ENCODE data around the gene JPH4. TPM values are rescaled to one million over a fixed set of nuclear protein-coding genes. Genes with fewer than 3 reads are reported as not detected.

Gene JPH4
- total and polyA plus RNA-seq, 4 donors, result 0.23 to 3.1 (median 1.0) TPM

GRCh38 chr14:23624830-23625404 lies 46.3 kb upstream of the JPH4 start:
- no peak overlapping the region for H3K9ac ChIP-seq (ENCODE audit: insufficient read depth in 1 of 2, low read length in 2 of 2)
- H3K27me3 ChIP-seq (ENCODE audit: control insufficient read depth in 3 of 3, insufficient read depth in 3 of 3, low read length in 2 of 3), result no peaks in the 10 kb centered on the region
- H3K4me3 ChIP-seq, result no peak overlapping the region
- DNase-seq, result no peak
- H3K4me1 ChIP-seq (ENCODE audit: control insufficient read depth in 5 of 5, insufficient read depth in 5 of 5, low read length in 5 of 5), result peaks cover 0 to 1% (median 0%) of the 10 kb centered on the region in 5 donors
- H3K27ac ChIP-seq (ENCODE audit: low read depth in 1 of 2, low read length in 1 of 2), result no peak overlapping the region
- no peak for ATAC-seq (ENCODE audit: insufficient read depth, low FRiP score)
- peaks cover 2 to 14% (median 3%) of the 10 kb centered on the region in 4 donors for H3K9me3 ChIP-seq (ENCODE audit: control insufficient read depth in 4 of 4, insufficient read depth in 3 of 4, low read length in 3 of 4)
- no peak for TF ChIP-seq CTCF (IDR thresholded peaks at IDR 0.05; ENCODE audit: control extremely low read depth, extremely low read depth)
- H3K36me3 ChIP-seq (ENCODE audit: control insufficient read depth in 4 of 4, insufficient read depth in 4 of 4, low read length in 4 of 4), result no peaks in the 10 kb centered on the region
- WGBS, 2 donors, result 89 to 96% methylated on average over 3 of the region's 3 CpGs

DNA sequence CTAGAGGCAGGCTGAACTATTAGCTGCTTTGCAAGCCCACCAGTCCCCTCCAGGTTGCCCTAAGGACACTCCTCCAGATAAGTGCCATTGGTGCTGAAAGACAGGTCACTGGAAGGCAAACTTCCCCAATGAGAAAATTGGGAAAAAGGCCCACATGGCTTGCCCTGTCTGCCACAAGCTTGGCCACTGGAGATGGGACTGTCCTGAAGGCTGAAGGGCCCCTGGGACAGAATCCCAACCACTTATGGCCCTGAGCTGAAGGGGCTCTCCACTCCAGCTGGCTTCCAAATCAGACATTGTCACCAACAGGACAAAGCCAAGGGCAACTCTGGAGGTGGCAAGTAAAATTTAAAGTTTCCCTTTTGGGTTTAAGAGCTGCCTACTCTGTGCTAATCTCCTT lies 45.4 kb upstream of the JPH4 start:
- no peak for TF ChIP-seq CTCF (IDR thresholded peaks at IDR 0.05; ENCODE audit: control extremely low read depth, extremely low read depth)
- H3K4me3 ChIP-seq, result no peak overlapping the region
- no peaks in the 10 kb centered on the region for H3K27me3 ChIP-seq (ENCODE audit: control insufficient read depth in 3 of 3, insufficient read depth in 3 of 3, low read length in 2 of 3)
- no peaks in the 10 kb centered on the region for H3K36me3 ChIP-seq (ENCODE audit: control insufficient read depth in 4 of 4, insufficient read depth in 4 of 4, low read length in 4 of 4)
- no peak overlapping the region for H3K9ac ChIP-seq (ENCODE audit: insufficient read depth in 1 of 2, low read length in 2 of 2)
- DNase-seq (no peak), ATAC-seq (ENCODE audit: insufficient read depth, low FRiP score) (no peak)
- H3K27ac ChIP-seq (ENCODE audit: low read depth in 1 of 2, low read length in 1 of 2), result no peak overlapping the region
- H3K4me1 ChIP-seq (ENCODE audit: control insufficient read depth in 5 of 5, insufficient read depth in 5 of 5, low read length in 5 of 5), result peaks cover 0 to 1% (median 0%) of the 10 kb centered on the region in 5 donors
- peaks cover 2 to 14% (median 3%) of the 10 kb centered on the region in 4 donors for H3K9me3 ChIP-seq (ENCODE audit: control insufficient read depth in 4 of 4, insufficient read depth in 3 of 4, low read length in 3 of 4)

DNA sequence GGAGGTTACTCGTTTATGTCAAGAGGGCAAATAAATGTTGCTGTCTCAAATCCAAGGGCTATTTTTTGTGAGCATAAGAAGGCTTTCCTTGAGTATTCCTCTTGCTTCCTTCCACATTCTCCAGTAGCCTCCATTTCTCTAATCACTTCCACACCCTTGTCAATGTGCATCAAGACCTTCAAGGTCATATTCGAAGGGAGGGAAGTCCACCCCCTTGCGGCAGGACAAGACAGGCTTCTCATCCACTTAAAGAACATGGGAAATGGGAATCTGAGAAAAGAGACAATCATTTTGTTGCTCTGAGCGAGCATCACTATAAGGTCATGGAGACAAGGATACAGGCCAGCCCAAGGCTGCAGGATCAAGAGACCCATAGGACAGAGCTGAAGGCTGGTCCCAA lies 44.4 kb upstream of the JPH4 start:
- no peak for ATAC-seq (ENCODE audit: insufficient read depth, low FRiP score)
- no peak overlapping the region for H3K4me3 ChIP-seq
- H3K9ac ChIP-seq (ENCODE audit: insufficient read depth in 1 of 2, low read length in 2 of 2), result no peak overlapping the region
- 86 to 90% methylated on average over 4 of the region's 4 CpGs for whole genome bisulfite sequencing, 2 donors
- H3K27ac ChIP-seq (ENCODE audit: low read depth in 1 of 2, low read length in 1 of 2), result no peak overlapping the region
- no peak for TF ChIP-seq CTCF (IDR thresholded peaks at IDR 0.05; ENCODE audit: control extremely low read depth, extremely low read depth)
- H3K4me1 ChIP-seq (ENCODE audit: control insufficient read depth in 5 of 5, insufficient read depth in 5 of 5, low read length in 5 of 5), result peaks cover 0 to 1% (median 0%) of the 10 kb centered on the region in 5 donors
- no peaks in the 10 kb centered on the region for H3K36me3 ChIP-seq (ENCODE audit: control insufficient read depth in 4 of 4, insufficient read depth in 4 of 4, low read length in 4 of 4)
- DNase-seq, result no peak
- H3K27me3 ChIP-seq (ENCODE audit: control insufficient read depth in 3 of 3, insufficient read depth in 3 of 3, low read length in 2 of 3), result no peaks in the 10 kb centered on the region
- H3K9me3 ChIP-seq (ENCODE audit: control insufficient read depth in 4 of 4, insufficient read depth in 3 of 4, low read length in 3 of 4), result peaks cover 2 to 14% (median 3%) of the 10 kb centered on the region in 4 donors
